Activated naive CD8-positive, alpha-beta T cell treated with anti-CD3 and anti-CD28 coated beads for 36 hours (primary cell): Measurements from ENCODE around the gene ZBTB46. TPM values are rescaled to one million over a fixed set of nuclear protein-coding genes. Genes with fewer than 3 reads are reported as not detected.

ENCODE experiments used
- DNase-seq: peaks from one replicate; pipeline ENCODE4 v3.0.0; 2021
- H3K27ac Mint-ChIP-seq: one replicate; pipeline ENCODE4 v1.8.0; 2022; ENCODE audit warnings: mild to moderate bottlenecking, moderate library complexity, mixed read lengths
- H3K27me3 Mint-ChIP-seq: one replicate; pipeline ENCODE4 v1.8.0; 2022; ENCODE audit warnings: mild to moderate bottlenecking, mixed read lengths
- H3K36me3 Mint-ChIP-seq: one replicate; pipeline ENCODE4 v1.8.0; 2021; ENCODE audit warnings: mild to moderate bottlenecking, mixed read lengths
- H3K4me1 Mint-ChIP-seq: one replicate; pipeline ENCODE4 v1.8.0; 2021; ENCODE audit warnings: mixed read lengths
- H3K4me3 Mint-ChIP-seq: one replicate; pipeline ENCODE4 v1.8.0; 2022; ENCODE audit warnings: mild to moderate bottlenecking, moderate library complexity, mixed read lengths
- H3K9me3 Mint-ChIP-seq: one replicate; pipeline ENCODE4 v1.8.0; 2022; ENCODE audit warnings: mixed read lengths
- total RNA-seq, 2 experiments: library from RNA; stranded (reverse); gene quantifications; one replicate each; pipeline ENCODE4 v1.2.3, GENCODE V29; 2021

The ZBTB46 gene
- total RNA-seq, 2 experiments from 2014 or later, result 0.04 TPM; not detected in 1

DNA sequence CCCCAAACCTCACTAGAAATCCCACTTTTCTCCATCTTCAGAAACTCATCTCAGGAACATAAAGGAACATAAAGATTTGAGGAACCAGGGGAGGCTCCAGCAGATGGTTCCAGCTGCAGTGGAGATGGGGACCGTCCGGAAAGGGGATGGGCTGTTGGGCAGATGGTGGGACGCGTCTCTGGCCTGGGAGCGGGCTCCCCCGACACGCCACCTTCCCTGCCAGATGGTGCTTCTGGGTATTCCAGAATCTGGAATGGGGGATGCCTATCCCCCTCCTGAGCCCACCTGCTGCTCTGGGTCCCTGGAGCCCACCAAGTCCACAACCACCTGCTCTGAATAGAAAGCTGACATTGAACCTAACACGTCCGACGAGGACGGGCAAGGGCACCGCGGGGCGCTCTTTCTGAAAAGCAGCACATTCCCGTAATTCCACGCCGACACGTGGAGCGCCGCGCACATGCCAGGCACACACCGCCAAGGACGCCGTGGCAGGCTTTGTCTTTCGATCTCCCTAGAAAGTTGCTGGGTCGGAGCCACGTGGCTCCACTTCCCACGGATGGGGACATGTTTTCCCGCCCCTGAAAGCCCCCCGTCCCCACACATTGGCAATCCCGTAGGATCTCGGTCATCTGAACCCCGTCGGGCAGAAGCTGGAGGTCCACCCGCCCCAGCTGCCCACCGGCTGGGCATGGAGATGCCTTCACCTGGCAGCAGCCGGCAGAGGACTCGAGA, 64.2 kb downstream of the ZBTB46 start:
- no peaks in the 10 kb centered on the region for H3K27me3 Mint-ChIP-seq
- no peaks in the 10 kb centered on the region for H3K9me3 Mint-ChIP-seq
- H3K4me1 Mint-ChIP-seq, result no peaks in the 10 kb centered on the region
- no peak for DNase-seq
- H3K27ac Mint-ChIP-seq, result no peak overlapping the region
- H3K4me3 Mint-ChIP-seq, result no peak overlapping the region
- H3K36me3 Mint-ChIP-seq, result no peaks in the 10 kb centered on the region

DNA sequence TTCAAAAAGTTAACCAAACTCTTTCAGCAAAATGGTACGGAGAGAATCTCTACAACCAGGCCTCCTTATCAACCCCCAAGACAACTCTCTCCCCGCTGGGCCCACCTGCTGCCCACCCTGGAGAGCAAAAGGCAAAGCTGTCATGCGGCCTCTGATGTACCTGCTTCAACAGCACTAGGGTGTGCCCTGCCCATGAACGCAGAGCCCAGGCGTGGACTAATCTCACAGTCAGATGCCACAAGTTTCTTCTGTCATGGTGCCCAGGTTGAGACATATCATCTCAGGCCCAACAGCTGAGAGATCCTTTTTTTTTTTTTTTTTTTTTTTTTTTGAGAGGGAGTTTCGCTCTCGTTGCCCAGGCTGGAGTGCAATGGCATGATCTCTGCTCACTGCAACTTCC, 65.2 kb downstream of the ZBTB46 start:
- Mint-ChIP-seq H3K27me3 (no peaks in the 10 kb centered on the region), H3K36me3 (no peaks in the 10 kb centered on the region), H3K9me3 (no peaks in the 10 kb centered on the region), H3K27ac (no peak overlapping the region), H3K4me3 (no peak overlapping the region), H3K4me1 (no peaks in the 10 kb centered on the region)
- DNase-seq, result no peak

DNA sequence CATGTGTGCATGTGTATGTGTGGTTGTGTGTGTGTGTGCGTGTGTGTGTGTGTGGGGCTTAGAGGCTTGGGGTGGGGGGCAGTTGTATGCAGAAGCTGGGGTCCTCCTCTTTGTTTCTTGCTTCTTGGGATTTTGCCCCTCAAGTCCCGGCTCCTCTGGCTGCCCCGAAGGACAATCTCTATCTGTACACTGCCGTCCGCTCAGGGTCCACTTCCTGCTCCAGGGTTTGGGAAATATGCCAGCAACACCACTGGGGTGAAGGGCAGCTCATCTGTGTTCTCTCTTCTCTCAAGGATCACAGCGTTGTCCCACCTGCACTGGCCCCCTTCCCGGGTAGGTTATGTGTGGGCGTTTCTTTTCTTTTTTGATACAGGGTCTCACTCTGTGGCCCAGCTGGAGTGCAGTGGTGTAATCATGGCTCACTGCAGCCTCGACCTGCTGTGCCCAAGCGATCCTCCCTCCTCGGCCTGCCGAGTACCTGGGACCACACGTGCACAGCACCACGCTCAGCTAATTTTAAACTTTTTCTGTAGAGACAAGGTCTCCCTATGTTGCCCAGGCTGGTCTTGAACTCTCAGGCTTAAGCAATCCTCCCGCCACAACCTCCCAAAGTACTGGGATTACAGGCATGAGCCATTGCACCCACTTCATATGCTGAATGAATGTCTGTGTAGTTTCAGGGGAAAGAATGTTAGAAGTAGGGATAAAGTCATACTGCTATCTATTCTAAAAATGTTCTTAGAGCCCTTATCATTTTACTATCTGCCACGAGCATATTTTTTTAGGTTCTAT, 65.8 kb downstream of the ZBTB46 start:
- Mint-ChIP-seq H3K27ac (no peak overlapping the region), H3K27me3 (no peaks in the 10 kb centered on the region), H3K9me3 (no peaks in the 10 kb centered on the region), H3K36me3 (no peaks in the 10 kb centered on the region), H3K4me3 (no peak overlapping the region), H3K4me1 (no peaks in the 10 kb centered on the region)
- DNase-seq, result no peak

DNA sequence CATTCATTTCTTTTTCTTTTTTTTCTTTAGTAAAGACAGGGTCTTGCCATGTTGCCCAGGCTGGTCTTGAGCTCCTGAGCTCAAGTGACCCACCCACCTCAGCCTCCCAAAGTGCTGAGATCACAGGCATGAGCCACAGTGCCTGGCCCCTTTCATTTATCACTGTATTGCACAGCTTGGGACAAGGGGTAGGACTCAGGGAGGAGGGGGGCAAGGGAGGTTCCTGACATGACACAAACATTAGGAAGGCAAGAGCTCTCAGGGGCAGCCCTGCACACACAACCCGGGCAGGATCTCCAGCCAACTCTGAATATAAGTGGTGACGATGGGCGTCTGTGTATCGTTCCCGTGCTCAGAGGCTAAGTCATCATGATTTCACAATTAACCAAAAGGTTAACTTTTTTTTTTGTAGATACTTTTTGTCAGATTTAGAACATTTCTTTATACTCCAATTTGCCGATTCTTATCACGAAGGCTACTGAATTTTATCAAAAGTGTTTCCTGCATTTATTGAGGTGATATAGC, 71.6 kb downstream of the ZBTB46 start:
- H3K9me3 Mint-ChIP-seq, result no peaks in the 10 kb centered on the region
- DNase-seq, result no peak
- no peaks in the 10 kb centered on the region for H3K27me3 Mint-ChIP-seq
- H3K27ac Mint-ChIP-seq, result no peak overlapping the region
- no peak overlapping the region for H3K4me3 Mint-ChIP-seq
- no peaks in the 10 kb centered on the region for H3K36me3 Mint-ChIP-seq
- peaks cover 5% of the 10 kb centered on the region for H3K4me1 Mint-ChIP-seq

DNA sequence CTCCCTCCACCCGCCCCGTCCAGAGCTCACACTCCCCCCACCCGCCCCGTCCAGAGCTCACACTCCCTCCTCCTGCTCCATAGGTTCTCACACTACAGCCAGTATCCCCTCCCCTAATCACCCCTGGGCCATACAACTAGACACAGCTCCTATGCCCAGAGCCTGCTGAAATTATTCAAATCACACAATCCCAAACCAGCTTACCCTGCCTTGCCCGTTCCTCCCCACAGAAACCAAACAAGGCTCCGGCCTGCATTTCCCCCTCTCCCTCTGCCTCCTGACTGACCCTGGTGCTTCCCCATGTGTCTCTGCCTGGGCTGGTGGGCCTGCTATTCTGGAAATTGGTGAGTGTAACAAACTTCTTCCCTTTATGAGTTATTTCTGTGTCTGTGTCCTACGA, 72.9 kb downstream of the ZBTB46 start:
- Mint-ChIP-seq H3K9me3 (no peaks in the 10 kb centered on the region), H3K36me3 (no peaks in the 10 kb centered on the region), H3K27ac (no peak overlapping the region), H3K4me3 (no peak overlapping the region), H3K27me3 (no peaks in the 10 kb centered on the region), H3K4me1 (peaks cover 5% of the 10 kb centered on the region)
- DNase-seq, result no peak

DNA sequence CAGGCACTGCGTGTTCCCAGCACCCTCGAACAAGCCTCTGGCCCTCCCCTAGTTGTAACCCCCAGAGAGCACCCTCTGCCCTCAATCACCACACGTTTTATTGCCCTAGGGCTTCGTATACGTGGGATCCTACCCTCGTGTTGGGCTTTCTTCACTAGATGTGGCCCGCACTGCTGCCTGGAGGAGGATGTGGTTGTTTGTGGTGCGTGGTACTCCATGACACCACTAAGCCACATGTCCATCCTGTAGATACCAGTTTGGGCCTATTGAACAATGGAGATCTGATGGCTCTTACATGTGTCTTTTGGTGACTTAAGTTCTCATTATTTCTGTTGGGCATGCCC, 74.4 kb downstream of the ZBTB46 start:
- Mint-ChIP-seq H3K36me3 (no peaks in the 10 kb centered on the region), H3K4me1 (peaks cover 5% of the 10 kb centered on the region), H3K27ac (no peak overlapping the region), H3K4me3 (no peak overlapping the region), H3K9me3 (no peaks in the 10 kb centered on the region), H3K27me3 (no peaks in the 10 kb centered on the region)
- no peak for DNase-seq

DNA sequence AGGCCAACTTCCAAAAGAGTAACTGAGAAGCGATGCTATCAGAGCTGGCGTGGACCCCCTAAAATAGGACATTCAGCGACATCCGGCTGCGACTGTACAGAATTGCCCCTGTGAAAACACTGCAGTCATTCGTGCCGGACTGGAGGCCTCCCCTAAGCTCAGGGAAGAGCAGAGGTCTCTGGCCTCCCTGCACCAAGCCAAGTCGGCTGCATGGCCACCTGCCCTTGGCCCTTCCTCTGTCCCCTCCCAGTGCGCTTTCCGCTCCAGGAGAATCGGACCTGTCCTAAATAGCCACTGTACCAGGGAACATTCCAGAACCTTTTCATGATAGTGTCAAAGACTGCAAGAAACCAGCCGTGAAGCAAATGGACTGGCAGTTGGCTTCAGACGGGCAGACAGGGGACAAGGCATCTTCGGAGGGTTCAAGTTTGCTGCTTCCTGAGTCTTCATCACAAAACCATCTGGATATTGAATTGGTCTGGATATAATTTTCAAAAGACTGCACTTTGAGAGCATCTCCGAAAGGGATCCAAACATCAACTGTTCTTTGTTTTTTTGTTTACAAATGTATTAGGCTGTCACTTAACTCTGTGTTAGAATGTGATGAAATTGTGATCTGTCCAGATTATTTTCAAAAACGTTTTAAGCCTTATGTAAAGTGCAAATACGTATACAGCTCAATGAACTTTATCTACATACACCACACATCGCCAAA, 75.0 kb downstream of the ZBTB46 start:
- H3K9me3 Mint-ChIP-seq, result no peaks in the 10 kb centered on the region
- no peaks in the 10 kb centered on the region for H3K27me3 Mint-ChIP-seq
- H3K36me3 Mint-ChIP-seq, result no peaks in the 10 kb centered on the region
- H3K4me1 Mint-ChIP-seq, result peaks cover 9% of the 10 kb centered on the region
- H3K27ac Mint-ChIP-seq, result no peak overlapping the region
- H3K4me3 Mint-ChIP-seq, result no peak overlapping the region
- DNase-seq, result no peak

DNA sequence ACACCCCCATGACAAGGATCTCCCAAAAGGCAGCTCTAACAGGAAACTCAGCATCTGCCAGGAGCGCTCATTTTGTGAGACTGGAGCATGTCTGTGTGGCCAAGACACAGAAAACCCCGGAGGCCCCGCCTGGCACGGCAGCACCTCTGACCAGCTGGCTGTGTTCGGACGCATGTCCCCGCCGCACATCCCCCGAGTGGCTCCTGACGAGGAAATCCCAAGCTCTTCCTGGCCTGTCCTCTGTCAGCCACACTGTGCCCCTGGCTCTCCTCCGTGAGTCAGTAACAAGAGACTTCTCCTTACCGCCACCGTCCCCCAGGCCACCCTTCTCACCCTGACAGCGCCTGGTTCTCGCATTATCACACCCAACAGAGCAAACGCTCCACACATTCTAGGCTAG, 77.1 kb downstream of the ZBTB46 start:
- Mint-ChIP-seq H3K4me3 (no peak overlapping the region), H3K27ac (no peak overlapping the region)

DNA sequence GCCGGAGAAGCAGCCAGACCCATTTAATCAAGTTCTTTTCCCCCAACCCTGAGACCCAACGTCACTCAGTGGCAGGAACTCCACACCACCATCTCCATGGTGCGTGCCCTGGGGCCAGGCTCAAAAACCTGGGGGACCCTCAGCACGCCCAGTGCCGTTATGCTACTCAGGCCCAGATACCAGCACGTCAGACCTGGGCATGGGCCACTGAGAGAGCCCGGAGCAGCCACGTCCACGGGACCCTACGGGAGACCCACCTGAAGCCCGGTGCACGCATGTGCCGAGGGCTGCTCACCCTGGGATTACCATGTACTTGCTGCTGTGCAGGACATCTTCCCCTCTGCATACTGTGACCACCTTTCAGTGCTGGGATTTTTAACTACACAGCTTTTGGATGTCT, 77.7 kb downstream of the ZBTB46 start:
- Mint-ChIP-seq H3K9me3 (no peaks in the 10 kb centered on the region), H3K4me3 (no peak overlapping the region), H3K27me3 (no peaks in the 10 kb centered on the region), H3K36me3 (no peaks in the 10 kb centered on the region), H3K4me1 (peaks cover 19% of the 10 kb centered on the region), H3K27ac (no peak overlapping the region)
- no peak for DNase-seq

More for the DNA sequence above, 77.1 kb downstream of the ZBTB46 start:
- Mint-ChIP-seq H3K4me1 (peaks cover 17% of the 10 kb centered on the region), H3K36me3 (no peaks in the 10 kb centered on the region), H3K9me3 (no peaks in the 10 kb centered on the region), H3K27me3 (no peaks in the 10 kb centered on the region)
- DNase-seq, result no peak

DNA sequence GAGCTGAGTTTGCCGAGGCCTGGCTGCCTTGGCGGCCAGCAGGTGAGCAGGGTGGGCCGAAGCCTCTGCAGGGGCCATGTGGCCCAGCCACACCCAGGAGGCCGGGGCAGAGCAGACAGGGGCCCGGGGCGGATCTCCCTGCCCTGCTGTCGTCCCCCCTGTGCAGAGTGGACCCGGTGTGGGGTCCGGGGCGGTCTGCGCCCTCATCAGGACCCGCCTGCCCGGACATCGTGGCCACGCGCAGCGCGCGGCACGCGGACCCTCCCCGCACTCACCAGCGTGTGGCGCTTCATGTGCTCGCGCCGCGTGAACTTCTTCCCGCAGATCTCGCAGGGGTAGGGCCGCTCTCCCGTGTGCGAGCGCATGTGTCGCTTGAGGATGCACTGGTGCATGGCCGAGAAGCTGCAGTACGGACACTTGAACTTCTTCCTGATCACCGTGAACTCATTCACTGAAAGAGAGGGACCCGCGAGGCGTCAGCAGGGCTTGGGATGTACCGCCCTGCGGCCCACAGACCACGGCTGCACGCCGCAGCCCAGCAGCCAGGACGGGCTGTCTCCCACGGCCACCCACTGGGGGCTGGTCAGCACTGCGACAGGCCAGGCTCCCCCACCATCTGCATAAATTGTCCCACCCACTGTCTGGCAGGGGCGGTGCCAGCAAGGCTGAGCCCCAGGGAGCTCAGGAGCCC, 78.5 kb downstream of the ZBTB46 start:
- Mint-ChIP-seq H3K9me3 (no peaks in the 10 kb centered on the region), H3K4me1 (peaks cover 19% of the 10 kb centered on the region), H3K27ac (no peak overlapping the region), H3K4me3 (no peak overlapping the region), H3K27me3 (no peaks in the 10 kb centered on the region), H3K36me3 (no peaks in the 10 kb centered on the region)
- DNase-seq, result no peak

DNA sequence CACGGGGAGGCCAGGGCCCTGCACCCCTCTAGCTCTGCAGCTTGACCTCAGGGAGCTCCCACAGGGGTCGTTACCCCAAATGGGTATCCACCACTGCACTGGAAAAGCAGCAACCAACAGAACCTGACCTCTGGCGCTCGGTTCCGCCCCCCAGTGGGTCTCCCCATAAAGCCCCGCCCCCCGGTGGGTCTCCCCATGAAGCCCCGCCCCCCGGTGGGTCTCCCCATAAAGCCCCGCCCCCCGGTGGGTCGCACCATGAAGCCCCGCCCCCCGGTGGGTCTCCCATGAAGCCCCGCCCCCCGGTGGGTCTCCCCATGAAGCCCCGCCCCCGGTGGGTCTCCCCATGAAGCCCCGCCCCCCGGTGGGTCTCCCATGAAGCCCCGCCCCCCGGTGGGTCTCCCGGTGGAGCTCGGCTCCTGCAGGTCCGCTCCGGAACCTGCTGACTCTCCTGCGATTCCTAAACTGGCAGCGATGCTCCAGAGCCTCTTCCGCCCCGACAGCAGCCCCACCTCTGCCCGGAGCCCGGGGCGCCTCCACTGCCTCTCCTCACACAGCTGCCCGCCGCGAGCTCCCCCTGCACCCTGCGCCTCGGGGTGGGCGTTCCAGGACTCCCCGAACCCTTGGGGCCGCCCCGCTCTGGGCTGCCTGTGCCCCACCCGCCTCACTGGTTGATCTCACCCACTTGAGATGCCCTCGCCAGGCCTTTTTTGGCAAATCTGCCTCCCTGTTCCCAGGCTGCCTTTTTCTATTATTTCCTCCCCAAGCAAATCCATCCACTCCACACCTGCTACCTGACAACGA, 79.4 kb downstream of the ZBTB46 start:
- peak overlapping the region; percentile 84 for H3K27ac Mint-ChIP-seq
- H3K4me3 Mint-ChIP-seq, result peak overlapping the region; percentile 56
- no peaks in the 10 kb centered on the region for H3K9me3 Mint-ChIP-seq
- DNase-seq, result no peak
- no peaks in the 10 kb centered on the region for H3K36me3 Mint-ChIP-seq
- no peaks in the 10 kb centered on the region for H3K27me3 Mint-ChIP-seq
- H3K4me1 Mint-ChIP-seq, result peaks cover 17% of the 10 kb centered on the region

DNA sequence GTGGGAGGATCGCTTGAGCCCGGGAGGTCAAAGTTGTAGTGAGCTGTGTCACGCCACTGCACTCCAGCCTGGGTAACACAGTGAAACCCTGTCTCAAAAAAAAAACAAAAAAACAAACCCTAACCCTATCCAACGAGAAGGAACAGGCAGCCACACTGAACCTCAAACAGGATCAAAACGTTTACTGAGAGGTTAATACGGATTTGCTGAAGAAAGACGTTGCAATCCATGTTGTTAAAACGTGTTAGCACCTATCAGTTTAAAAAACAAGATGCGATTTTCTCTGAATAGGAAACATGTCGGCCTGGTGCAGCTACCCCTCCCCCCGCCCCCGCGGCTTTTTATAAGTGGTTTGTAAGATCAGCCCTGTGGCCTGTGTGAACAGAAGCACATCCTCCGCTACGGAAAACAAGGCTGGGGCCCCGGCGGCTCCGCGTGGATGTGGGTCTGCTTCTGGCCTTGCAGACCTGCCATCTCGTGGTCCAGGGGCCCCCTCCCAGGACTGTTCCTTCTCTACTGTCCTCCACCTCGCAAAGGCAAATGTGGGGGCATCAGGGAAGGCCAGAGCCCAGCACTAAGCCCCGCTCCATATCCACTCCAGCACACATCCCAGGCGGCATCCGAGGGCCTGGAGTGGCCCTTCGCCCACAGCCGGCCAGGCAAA, 80.1 kb downstream of the ZBTB46 start:
- H3K27me3 Mint-ChIP-seq, result no peaks in the 10 kb centered on the region
- peak overlapping the region; percentile 84 for H3K27ac Mint-ChIP-seq
- no peaks in the 10 kb centered on the region for H3K36me3 Mint-ChIP-seq
- H3K4me1 Mint-ChIP-seq, result peaks cover 14% of the 10 kb centered on the region
- peak overlapping the region; percentile 56 for H3K4me3 Mint-ChIP-seq
- no peaks in the 10 kb centered on the region for H3K9me3 Mint-ChIP-seq
- peak; percentile 56 for DNase-seq

DNA sequence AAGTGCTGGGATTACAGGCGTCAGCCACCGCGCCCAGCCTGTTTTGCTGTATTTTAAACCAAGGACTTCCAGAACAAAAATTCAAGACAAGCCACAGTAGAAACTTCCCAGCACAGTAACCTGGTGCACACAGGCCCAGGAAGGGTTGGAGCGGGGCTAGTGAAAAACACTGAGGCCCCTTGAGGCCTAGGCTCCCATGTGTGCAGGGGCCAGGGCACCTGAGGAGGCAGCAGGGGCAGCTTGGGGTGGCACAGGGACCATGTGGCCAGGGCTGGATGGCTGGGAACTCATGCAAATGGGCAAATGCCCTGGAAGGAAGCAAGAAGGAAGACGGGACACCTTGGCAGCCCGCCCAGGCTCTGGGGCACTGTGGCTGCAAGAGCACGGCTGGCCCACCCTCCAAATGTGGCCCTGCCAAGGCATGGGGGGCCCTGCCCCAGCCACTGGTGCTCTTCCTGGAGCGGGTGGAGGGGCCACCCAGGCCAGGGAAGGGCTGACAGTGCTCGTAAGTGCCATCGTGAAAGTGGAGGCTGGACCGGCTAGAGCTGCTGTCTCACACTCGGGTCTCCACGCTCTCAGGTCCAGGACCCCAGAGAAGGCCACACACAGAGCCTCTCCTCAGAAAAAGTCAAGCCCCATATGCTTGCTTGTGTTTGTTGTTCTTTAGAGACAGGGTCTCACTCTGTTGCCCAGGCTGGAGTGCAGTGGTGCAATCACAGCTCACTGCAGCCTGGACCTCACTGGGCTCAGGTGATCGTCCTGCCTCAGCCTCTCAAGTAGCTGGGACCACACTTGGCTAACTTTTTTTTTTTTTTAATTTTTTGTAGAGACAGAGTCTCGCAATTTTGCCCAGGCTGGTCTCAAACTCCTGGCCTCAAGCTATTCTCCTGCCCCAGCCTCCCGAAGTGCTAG, 81.2 kb downstream of the ZBTB46 start:
- no peaks in the 10 kb centered on the region for H3K9me3 Mint-ChIP-seq
- no peaks in the 10 kb centered on the region for H3K36me3 Mint-ChIP-seq
- H3K4me3 Mint-ChIP-seq, result no peak overlapping the region
- peaks cover 14% of the 10 kb centered on the region for H3K4me1 Mint-ChIP-seq
- H3K27ac Mint-ChIP-seq, result no peak overlapping the region
- no peaks in the 10 kb centered on the region for H3K27me3 Mint-ChIP-seq
- no peak for DNase-seq
